ENCODE measurements around the gene ENO3. TPM values are rescaled to one million over a fixed set of nuclear protein-coding genes. Genes with fewer than 3 reads are reported as not detected.

Gene ENO3
- total and polyA plus RNA-seq, 2 experiments from 2014 or later: 1.2 to 4.1 TPM

- no peaks in the 10 kb centered on the region for H4K20me1 ChIP-seq (ENCODE audit: insufficient read depth)
- in situ Hi-C loops (cut with MboI): no loop called here
- peaks cover 13% of the 10 kb centered on the region for H3K79me2 ChIP-seq (ENCODE audit: insufficient read depth)
- no peak overlapping the region for H3K4me3 ChIP-seq
- H3K9ac ChIP-seq: no peak overlapping the region
- H3K9me2 ChIP-seq (ENCODE audit: insufficient read depth): no peaks in the 10 kb centered on the region
- H3K4me2 ChIP-seq (ENCODE audit: unreplicated experiment): no peak overlapping the region
- DNase-seq: no peak
- TF ChIP-seq EZH2phosphoT487 (IDR thresholded peaks at IDR 0.05; ENCODE audit: insufficient read depth, low read depth) (no peak), EZH2 (IDR thresholded peaks at IDR 0.05; ENCODE audit: insufficient read depth, poor library complexity, severe bottlenecking) (no peak)
- no peaks in the 10 kb centered on the region for H3K27me3 ChIP-seq (replicated peaks; ENCODE audit: insufficient read depth)
- H3F3A ChIP-seq (ENCODE audit: insufficient read depth): peaks cover 6% of the 10 kb centered on the region; the same call in 1 of the 2 replicates
- H3K9me3 ChIP-seq (ENCODE audit: low read depth): no peaks in the 10 kb centered on the region
- WGBS, 2 experiments (ENCODE audit: low coverage in 1 of 2, low lambda C conversion rate in 2 of 2, missing lambda C conversion rate in 2 of 2): 88 to 93% methylated on average over 6 of the region's 6 CpGs
- no peak overlapping the region for H2AFZ ChIP-seq
- no peak overlapping the region for H3K27ac ChIP-seq
- no peaks in the 10 kb centered on the region for H3K4me1 ChIP-seq (ENCODE audit: insufficient read depth)
- no peaks in the 10 kb centered on the region for H3K36me3 ChIP-seq (ENCODE audit: low read depth)
These were observed 43.2 kb downstream of the ENO3 start for GRCh38 chr17:4994081-4994595.

- Histone ChIP-seq H3K4me3 (peak within 1 kb of the TSS; percentile 94), H3K9ac (peak within 1 kb of the TSS; percentile 80), H3K9me2 (ENCODE audit: insufficient read depth) (no peaks in the 10 kb centered on the region), H3K4me1 (ENCODE audit: insufficient read depth) (peaks cover 13% of the 10 kb centered on the region; the same call in 1 of the 2 replicates), H3K9me3 (ENCODE audit: low read depth) (no peaks in the 10 kb centered on the region), H3K36me3 (ENCODE audit: low read depth) (no peaks in the 10 kb centered on the region; the same call in 1 of the 2 replicates), H3K79me2 (ENCODE audit: insufficient read depth) (peaks cover 42% of the 10 kb centered on the region), H3K27me3 (replicated peaks; ENCODE audit: insufficient read depth) (no peaks in the 10 kb centered on the region), H3K27ac (0 out of 2 replicates have a peak within 1 kb of the TSS, but pooled peaks have one; percentile 18), H3F3A (ENCODE audit: insufficient read depth) (no peaks in the 10 kb centered on the region), H2AFZ (peak within 1 kb of the TSS; percentile 73), H3K4me2 (ENCODE audit: unreplicated experiment) (peak within 1 kb of the TSS; percentile 86), H4K20me1 (ENCODE audit: insufficient read depth) (no peaks in the 10 kb centered on the region)
- 1 to 2% methylated on average over 35 of the region's 93 CpGs for WGBS, 2 experiments (ENCODE audit: low coverage in 1 of 2, low lambda C conversion rate in 2 of 2, missing lambda C conversion rate in 2 of 2)
- TF ChIP-seq EZH2phosphoT487 (IDR thresholded peaks at IDR 0.05; ENCODE audit: insufficient read depth, low read depth): no peak
- TF ChIP-seq EZH2 (IDR thresholded peaks at IDR 0.05; ENCODE audit: insufficient read depth, poor library complexity, severe bottlenecking): no peak
- DNase-seq: peak; percentile 97
- in situ Hi-C loops (cut with MboI): no loop called here
These were observed 46.5 kb downstream of the ENO3 start, which contains the start of the genes INCA1 and KIF1C for GRCh38 chr17:4997302-4998026. TSS of gene INCA1 (minus strand) at chr17:4997522. CDS start at chr17:4994437, 3,085 bp downstream. TSS of gene KIF1C (plus strand) at chr17:4997950. CDS start at chr17:5000247, 2,297 bp downstream.

DNA sequence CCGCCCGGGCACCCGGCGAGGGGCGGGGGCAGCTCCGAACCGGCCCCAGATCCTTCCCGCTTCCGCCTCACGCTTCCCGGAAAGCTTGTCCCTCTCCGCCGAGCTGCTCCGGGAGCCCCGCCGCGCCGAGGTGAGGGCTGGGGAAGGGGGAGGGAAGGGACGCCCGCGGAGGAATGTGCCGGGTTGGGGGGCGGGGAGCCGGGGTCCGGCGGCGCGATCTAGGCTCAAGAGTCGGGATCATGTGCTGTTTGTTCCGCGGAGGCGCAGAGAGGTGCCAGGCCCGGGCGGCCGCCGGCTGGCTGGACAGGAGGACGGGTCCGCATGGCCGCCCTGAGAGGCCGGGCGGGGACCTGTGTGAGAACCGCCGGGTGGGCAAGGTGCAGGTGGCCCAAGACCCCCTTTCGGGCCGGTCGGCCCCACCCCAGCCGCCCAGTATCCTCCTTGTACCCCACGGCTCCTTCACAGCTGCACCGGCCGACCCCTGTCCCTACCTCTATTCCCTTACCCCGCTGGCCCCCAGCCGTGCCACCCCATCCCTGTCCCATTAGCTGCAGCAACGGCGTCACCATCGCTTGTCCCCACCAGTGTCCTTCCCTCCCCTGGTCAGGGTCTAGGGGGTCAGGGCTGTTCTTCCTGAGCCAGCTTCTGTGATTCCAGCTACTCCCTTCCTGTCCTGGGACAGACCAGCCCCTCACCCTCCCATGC is 47.3 kb downstream of the ENO3 start:
- 0 to 1% methylated on average over 20 to 52 of the region's 55 CpGs for WGBS, 2 experiments (ENCODE audit: low coverage in 1 of 2, low lambda C conversion rate in 2 of 2, missing lambda C conversion rate in 2 of 2)
- peaks cover 13% of the 10 kb centered on the region; the same call in 1 of the 2 replicates for H3K4me1 ChIP-seq (ENCODE audit: insufficient read depth)
- no peak for DNase-seq
- no peaks in the 10 kb centered on the region for H3K9me3 ChIP-seq (ENCODE audit: low read depth)
- H4K20me1 ChIP-seq (ENCODE audit: insufficient read depth): no peaks in the 10 kb centered on the region
- in situ Hi-C loops (cut with MboI): no loop called here
- peak overlapping the region; percentile 80 for H3K9ac ChIP-seq
- no peaks in the 10 kb centered on the region for H3K27me3 ChIP-seq (replicated peaks; ENCODE audit: insufficient read depth)
- TF ChIP-seq EZH2phosphoT487 (IDR thresholded peaks at IDR 0.05; ENCODE audit: insufficient read depth, low read depth): no peak
- no peak for TF ChIP-seq EZH2 (IDR thresholded peaks at IDR 0.05; ENCODE audit: insufficient read depth, poor library complexity, severe bottlenecking)
- H3K9me2 ChIP-seq (ENCODE audit: insufficient read depth): no peaks in the 10 kb centered on the region
- 0 out of 2 replicates have a peak overlapping the region, but pooled peaks have one; percentile 18 for H3K27ac ChIP-seq
- no peaks in the 10 kb centered on the region; the same call in 1 of the 2 replicates for H3K36me3 ChIP-seq (ENCODE audit: low read depth)
- no peaks in the 10 kb centered on the region for H3F3A ChIP-seq (ENCODE audit: insufficient read depth)
- peak overlapping the region; percentile 86 for H3K4me2 ChIP-seq (ENCODE audit: unreplicated experiment)
- H3K4me3 ChIP-seq: peak overlapping the region; percentile 94
- peaks cover 45% of the 10 kb centered on the region for H3K79me2 ChIP-seq (ENCODE audit: insufficient read depth)
- peak overlapping the region; percentile 72 for H2AFZ ChIP-seq

GRCh38 chr17:4998732-4999429 is 48.0 kb downstream of the ENO3 start:
- peaks cover 3% of the 10 kb centered on the region; the same call in 1 of the 2 replicates for H3K36me3 ChIP-seq (ENCODE audit: low read depth)

More at GRCh38 chr17:4998732-4999429, 48.0 kb downstream of the ENO3 start:
- peaks cover 52% of the 10 kb centered on the region for H3K79me2 ChIP-seq (ENCODE audit: insufficient read depth)
- H3K4me1 ChIP-seq (ENCODE audit: insufficient read depth): peaks cover 13% of the 10 kb centered on the region; the same call in 1 of the 2 replicates
- no peaks in the 10 kb centered on the region for H4K20me1 ChIP-seq (ENCODE audit: insufficient read depth)
- H3K9ac ChIP-seq: peak overlapping the region; percentile 80
- no peaks in the 10 kb centered on the region for H3K9me3 ChIP-seq (ENCODE audit: low read depth)
- H3K27ac ChIP-seq: no peak overlapping the region
- TF ChIP-seq EZH2 (IDR thresholded peaks at IDR 0.05; ENCODE audit: insufficient read depth, poor library complexity, severe bottlenecking): no peak
- no peak for TF ChIP-seq EZH2phosphoT487 (IDR thresholded peaks at IDR 0.05; ENCODE audit: insufficient read depth, low read depth)
- no peaks in the 10 kb centered on the region for H3F3A ChIP-seq (ENCODE audit: insufficient read depth)
- peak overlapping the region; percentile 72; the same call in 1 of the 2 replicates for H2AFZ ChIP-seq
- DNase-seq: peak; percentile 38
- no peaks in the 10 kb centered on the region for H3K9me2 ChIP-seq (ENCODE audit: insufficient read depth)
- peak overlapping the region; percentile 94 for H3K4me3 ChIP-seq
- H3K27me3 ChIP-seq (replicated peaks; ENCODE audit: insufficient read depth): no peaks in the 10 kb centered on the region
- in situ Hi-C loops (cut with MboI): no loop called here
- WGBS, 2 experiments (ENCODE audit: low coverage in 1 of 2, low lambda C conversion rate in 2 of 2, missing lambda C conversion rate in 2 of 2): 8% methylated on average over 13 to 14 of the region's 14 CpGs
- H3K4me2 ChIP-seq (ENCODE audit: unreplicated experiment): peak overlapping the region; percentile 86

Data from GM23248 (cell line).